Neuron (in vitro differentiated cells): ENCODE results near the gene ADGRV1.
"Not testable (repeated sequence)": the region's sequence is repeated elsewhere in the genome, so short reads cannot be mapped to it uniquely, and the experiment has no call there.

Source experiments
- H2AFZ ChIP-seq: one replicate; pipeline ENCODE4 v1.6.1; 2013; ENCODE audit warnings: low read depth, mild to moderate bottlenecking, inconsistent platforms, low read length, moderate library complexity
- H3K27me3 ChIP-seq: one replicate; pipeline ENCODE4 v1.6.1; 2013; ENCODE audit warnings: low read length; ENCODE audit not compliant: insufficient read depth
- H3K36me3 ChIP-seq: one replicate; pipeline ENCODE4 v1.6.1; 2013; ENCODE audit warnings: low read length; ENCODE audit not compliant: insufficient read depth
- H3K4me1 ChIP-seq: one replicate; pipeline ENCODE4 v1.6.1; 2013; ENCODE audit warnings: low read length; ENCODE audit not compliant: insufficient read depth
- H3K4me3 ChIP-seq: 2 replicates; pipeline ENCODE4 v1.5.1; 2013; ENCODE audit warnings: mild to moderate bottlenecking, low read length, moderate library complexity
- H3K9me3 ChIP-seq: one replicate; pipeline ENCODE4 v1.6.1; 2013; ENCODE audit warnings: low read length

ADGRV1 gene

DNA sequence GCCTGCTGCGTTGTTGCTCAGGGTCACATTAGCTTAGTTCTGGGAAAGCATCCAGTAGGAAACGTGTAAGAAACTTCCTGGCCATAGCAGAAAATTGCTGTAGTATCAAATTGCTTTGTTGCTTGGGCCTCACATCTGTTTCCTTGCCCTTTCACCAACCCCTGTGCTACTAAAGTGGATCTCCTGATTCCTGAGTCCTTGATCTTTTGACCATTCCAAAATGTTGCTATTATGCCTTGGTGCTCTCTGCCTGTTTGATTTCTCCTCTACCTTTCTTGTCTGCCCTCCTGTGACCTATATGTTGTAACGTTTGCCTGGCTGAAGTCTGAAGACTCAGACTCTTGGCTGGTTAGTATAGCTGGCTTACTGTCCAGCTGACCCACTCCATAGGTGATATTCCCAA, 350.5 kb downstream of the ADGRV1 start:
- H3K9me3 ChIP-seq: no peaks in the 10 kb centered on the region
- H2AFZ ChIP-seq: no peak overlapping the region
- H3K4me1 ChIP-seq: peaks cover 3% of the 10 kb centered on the region
- H3K4me3 ChIP-seq: no peak overlapping the region
- no peaks in the 10 kb centered on the region for H3K36me3 ChIP-seq
- H3K27me3 ChIP-seq: no peaks in the 10 kb centered on the region

DNA sequence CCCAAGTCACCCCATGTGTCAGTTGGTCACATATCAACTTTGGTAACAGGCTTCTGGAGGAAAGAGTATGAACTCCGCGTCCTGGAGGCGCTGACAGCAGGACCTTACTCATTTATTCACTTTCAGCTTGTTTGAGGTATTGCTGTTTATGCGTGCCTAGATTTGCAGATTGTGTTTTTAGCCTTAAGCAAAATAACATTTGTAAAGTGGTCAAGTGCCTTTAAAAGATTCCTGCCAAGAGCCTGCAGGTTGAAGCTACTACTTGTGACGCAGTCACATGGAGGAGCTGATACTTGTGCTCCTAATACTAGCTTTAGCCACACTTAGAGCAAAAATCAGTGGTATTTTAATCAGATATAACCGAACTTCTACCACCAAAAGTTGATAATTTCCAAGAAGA, 351.3 kb downstream of the ADGRV1 start:
- Histone ChIP-seq H3K4me1 (peaks cover 3% of the 10 kb centered on the region), H3K9me3 (no peaks in the 10 kb centered on the region), H2AFZ (no peak overlapping the region), H3K36me3 (no peaks in the 10 kb centered on the region), H3K4me3 (no peak overlapping the region), H3K27me3 (no peaks in the 10 kb centered on the region)

DNA sequence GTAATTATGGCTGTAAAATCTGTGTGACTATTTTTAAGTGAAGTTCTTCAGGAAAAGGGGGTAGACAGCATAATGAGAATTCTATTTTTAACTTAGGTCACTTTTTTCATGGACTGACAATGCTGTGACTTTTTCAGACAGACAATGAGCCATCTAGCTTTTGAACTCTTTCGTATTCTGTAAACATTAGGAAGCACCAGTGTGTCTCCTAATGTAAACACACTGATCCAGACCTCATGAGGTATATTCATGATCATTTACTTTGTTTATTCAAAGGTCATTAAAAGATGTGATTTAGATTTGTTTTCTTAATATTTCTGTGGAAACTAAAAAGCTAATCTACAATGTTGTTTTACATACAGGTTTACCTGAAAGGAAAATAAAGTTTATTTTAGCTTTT, 352.6 kb downstream of the ADGRV1 start:
- Histone ChIP-seq H3K27me3 (no peaks in the 10 kb centered on the region), H3K9me3 (no peaks in the 10 kb centered on the region), H2AFZ (no peak overlapping the region)

DNA sequence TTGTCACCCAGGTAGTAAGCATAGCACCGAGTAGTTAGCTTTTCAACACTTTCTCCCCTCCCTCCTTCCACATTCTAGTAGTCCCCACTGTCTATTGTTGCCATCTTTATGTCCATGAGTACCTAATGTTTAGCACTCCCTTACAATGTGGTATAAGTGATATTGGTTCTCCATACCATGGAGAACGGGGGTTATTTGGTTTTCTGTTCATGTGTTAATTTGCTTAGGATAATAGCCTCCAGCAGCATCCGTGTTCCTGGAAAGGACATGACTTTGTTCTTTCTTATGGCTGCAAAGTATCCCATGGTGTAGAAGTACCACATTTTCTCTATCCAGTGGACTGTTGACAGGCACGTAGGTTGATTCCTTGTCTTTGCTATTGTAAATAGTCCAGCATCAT, 353.9 kb downstream of the ADGRV1 start:
- H3K4me1 ChIP-seq: peaks cover 3% of the 10 kb centered on the region

More for the DNA sequence above, 352.6 kb downstream of the ADGRV1 start:
- Histone ChIP-seq H3K4me3 (no peak overlapping the region), H3K4me1 (peaks cover 3% of the 10 kb centered on the region), H3K36me3 (no peaks in the 10 kb centered on the region)

DNA sequence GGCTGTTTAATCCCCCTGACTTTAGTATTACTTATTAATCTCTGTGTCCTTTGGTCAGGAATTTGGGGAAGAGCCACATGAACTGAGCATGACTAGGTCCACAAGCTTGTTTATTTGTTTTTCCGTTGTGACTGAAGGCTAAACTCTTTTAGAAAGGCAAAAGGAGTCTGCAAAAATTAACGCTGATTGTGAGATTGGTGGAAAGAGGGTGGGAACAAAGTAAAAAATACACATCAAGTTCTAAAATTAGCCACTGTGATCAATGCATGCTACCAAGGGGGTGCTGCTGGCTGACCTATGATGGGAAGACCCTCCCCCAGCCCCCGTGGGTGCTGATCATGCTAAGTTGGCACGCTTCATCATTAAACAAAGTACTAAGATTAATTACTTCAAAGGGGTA, 356.8 kb downstream of the ADGRV1 start:
- H3K9me3 ChIP-seq: no peaks in the 10 kb centered on the region
- H3K4me1 ChIP-seq: peaks cover 3% of the 10 kb centered on the region
- H2AFZ ChIP-seq: no peak overlapping the region
- H3K36me3 ChIP-seq: peaks cover 6% of the 10 kb centered on the region
- no peaks in the 10 kb centered on the region for H3K27me3 ChIP-seq
- H3K4me3 ChIP-seq: no peak overlapping the region

More for the DNA sequence above, 353.9 kb downstream of the ADGRV1 start:
- Histone ChIP-seq H3K4me3 (no peak overlapping the region), H2AFZ (no peak overlapping the region), H3K27me3 (no peaks in the 10 kb centered on the region), H3K9me3 (no peaks in the 10 kb centered on the region), H3K36me3 (peaks cover under 1% of the 10 kb centered on the region)

DNA sequence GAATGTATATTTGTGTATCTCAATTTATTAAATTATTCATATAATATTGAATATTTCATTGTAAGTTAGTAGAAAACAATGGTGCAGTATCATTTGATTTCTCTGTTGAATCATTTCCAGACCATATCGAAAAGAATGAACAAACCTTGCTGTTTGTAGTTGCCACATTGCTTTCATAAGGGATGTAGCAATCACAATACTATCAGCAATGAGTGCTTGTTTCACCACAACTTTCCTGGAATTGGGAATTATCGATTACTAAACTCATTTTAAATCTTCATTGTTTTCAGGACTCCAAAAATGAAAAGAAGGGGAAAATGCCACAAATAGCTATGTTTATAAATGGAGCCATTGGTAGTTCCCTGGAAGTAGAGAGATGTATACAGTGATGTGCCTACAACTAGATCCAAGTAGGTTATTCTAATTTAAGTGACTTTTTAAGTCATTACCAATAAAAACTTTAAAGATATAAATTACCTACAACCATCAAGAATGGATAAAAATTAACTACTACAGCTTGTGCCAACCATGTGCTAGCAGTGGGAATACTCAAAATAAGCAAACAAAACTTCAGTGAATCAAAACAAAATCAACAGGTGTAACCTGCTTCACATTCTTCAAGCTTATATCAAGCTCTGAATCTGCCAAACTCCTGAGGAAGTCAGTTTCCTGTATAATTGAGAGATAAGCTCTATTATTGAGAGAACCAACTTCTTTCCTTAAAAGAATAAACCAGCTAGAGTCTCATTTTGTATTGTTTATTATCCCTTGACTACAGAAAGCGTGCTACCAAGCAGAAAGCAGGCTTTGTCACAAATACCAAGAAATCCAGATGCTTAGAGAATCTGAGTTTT, 358.6 kb downstream of the ADGRV1 start:
- H3K36me3 ChIP-seq: peaks cover 11% of the 10 kb centered on the region
- no peaks in the 10 kb centered on the region for H3K4me1 ChIP-seq
- no peak overlapping the region for H2AFZ ChIP-seq
- H3K4me3 ChIP-seq: no peak overlapping the region
- H3K9me3 ChIP-seq: peaks cover 2% of the 10 kb centered on the region
- H3K27me3 ChIP-seq: no peaks in the 10 kb centered on the region

DNA sequence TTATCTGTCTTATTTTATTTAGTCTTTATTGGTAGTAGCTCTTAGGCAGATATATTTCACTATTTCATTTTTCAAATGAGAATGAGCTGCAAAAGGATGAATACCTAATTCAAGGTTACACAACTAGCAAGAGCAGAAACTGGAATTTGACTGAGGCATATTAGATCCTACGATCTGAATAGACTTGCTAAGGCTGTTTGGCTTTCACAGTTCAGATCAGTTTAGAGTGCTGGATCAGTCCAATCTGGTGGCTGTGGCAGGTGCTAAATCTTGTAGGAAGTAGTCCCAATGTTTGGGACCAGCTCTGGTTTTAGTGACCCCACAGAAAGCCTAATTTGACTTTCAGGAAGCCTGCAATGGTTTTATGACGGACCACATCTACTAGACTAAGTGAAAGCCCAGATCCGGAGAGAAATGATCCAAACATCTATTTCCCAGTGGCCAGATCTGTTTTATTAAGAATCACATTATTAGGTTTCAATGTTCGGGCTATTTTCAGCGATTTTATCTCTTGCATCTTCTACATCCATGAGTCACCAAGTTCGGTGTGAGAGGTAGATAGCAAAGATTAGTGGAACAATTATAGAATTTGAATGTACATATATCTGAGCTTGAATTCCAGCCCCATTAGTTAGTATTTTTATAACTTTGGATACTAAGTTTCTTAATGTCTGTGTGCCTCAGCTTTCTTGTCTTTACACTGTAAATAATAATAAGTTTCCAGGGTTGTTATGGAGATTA, 359.5 kb downstream of the ADGRV1 start:
- H3K36me3 ChIP-seq: peaks cover 15% of the 10 kb centered on the region
- no peak overlapping the region for H3K4me3 ChIP-seq
- H3K9me3 ChIP-seq: peaks cover 4% of the 10 kb centered on the region
- no peaks in the 10 kb centered on the region for H3K4me1 ChIP-seq
- no peaks in the 10 kb centered on the region for H3K27me3 ChIP-seq
- no peak overlapping the region for H2AFZ ChIP-seq

DNA sequence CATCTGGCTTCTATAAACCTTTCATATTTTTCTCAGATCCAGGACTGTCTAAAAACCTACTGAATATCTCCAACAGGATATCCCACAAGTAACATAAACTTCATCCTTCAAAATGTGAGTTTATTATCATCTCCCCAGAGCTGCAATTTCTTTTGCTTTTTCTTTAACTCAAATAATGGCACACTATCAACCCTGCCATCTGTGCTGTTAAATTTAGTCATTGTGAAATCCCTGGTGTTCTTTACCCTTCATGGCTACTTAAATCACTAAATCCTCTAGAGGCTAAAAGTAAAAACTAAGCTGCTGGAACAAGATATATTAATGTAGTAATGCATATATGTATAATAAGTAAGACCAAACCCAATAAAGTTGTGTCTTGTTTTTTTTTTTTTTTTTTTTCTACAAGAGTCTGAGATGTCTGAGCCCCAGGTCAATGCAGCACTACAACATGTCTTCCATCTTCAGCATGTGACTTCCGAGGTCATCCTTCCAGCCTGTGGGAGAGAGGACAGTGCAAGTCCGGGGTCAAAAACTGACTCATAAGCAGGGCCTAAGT, 362.9 kb downstream of the ADGRV1 start:
- Histone ChIP-seq H3K4me3 (no peak overlapping the region), H3K27me3 (no peaks in the 10 kb centered on the region), H3K9me3 (peaks cover 4% of the 10 kb centered on the region), H3K4me1 (no peaks in the 10 kb centered on the region), H2AFZ (no peak overlapping the region), H3K36me3 (peaks cover 15% of the 10 kb centered on the region)

DNA sequence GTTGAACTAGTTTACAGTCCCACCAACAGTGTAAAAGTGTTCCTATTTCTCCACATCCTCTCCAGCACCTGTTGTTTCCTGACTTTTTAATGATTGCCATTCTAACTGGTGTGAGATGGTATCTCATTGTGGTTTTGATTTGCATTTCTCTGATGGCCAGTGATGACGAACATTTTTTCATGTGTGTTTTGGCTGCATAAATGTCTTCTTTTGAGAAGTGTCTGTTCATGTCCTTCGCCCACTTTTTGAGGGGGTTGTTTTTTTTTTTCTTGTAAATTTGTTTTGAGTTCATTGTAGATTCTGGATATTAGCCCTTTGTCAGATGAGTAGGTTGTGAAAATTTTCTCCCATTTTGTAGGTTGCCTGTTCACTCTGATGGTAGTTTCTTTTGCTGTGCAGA, 365.6 kb downstream of the ADGRV1 start:
- not testable (repeated sequence) for H2AFZ ChIP-seq, H3K9me3 ChIP-seq, H3K4me1 ChIP-seq, H3K4me3 ChIP-seq, H3K27me3 ChIP-seq
- H3K36me3 ChIP-seq: peaks cover 12% of the 10 kb centered on the region

DNA sequence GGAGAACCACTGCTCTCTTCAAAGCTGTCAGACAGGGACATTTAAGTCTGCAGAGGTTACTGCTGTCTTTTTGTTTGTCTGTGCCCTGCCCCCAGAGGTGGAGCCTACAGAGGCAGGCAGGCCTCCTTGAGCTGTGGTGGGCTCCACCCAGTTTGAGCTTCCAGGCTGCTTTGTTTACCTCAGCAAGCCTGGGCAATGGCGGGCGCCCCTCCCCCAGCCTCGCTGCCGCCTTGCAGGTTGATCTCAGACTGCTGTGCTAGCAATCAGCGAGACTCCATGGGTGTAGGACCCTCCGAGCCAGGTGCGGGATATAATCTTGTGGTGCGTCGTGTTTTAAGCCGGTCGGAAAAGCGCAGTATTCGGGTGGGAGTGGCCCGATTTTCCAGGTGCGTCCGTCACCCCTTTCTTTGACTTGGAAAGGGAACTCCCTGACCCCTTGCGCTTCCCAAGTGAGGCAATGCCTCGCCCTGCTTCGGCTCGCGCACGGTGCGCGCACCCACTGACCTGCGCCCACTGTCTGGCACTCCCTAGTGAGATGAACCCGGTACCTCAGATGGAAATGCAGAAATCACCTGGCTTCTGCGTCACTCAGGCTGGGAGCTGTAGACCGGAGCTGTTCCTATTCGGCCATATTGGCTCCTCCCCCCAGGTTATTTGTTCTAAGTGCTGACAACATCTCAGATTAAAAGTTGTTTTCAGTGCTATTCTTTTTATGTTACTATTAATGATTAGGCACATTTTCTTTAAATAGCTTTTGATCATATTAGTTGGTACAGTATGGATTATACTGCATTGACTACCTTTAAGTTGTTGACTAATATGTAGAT, 370.6 kb downstream of the ADGRV1 start:
- H3K27me3 ChIP-seq, H2AFZ ChIP-seq, H3K36me3 ChIP-seq, H3K9me3 ChIP-seq, H3K4me1 ChIP-seq: not testable (repeated sequence)
- H3K4me3 ChIP-seq: peak overlapping the region; percentile 41

DNA sequence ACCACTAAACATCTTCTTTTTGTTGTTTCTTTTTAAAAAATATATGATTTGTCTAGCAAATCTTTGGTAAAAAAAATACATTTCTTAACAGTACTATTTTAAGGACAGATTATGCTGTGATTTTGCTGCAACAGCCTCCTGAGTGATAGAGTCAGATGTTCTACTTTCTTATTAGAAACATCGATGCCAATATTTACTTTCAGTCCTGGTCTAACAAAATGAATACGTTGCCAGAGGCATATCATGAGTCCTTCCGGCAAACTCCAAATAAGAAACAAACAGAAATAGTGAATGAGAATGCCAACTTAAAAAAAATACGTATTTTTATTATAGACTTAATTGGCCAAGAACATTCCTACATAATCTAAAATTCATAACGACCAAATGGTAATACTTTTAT, 371.5 kb downstream of the ADGRV1 start:
- Histone ChIP-seq H3K4me3 (no peak overlapping the region), H3K4me1 (no peaks in the 10 kb centered on the region), H3K27me3 (no peaks in the 10 kb centered on the region), H3K36me3 (no peaks in the 10 kb centered on the region), H3K9me3 (peaks cover 4% of the 10 kb centered on the region), H2AFZ (no peak overlapping the region)

DNA sequence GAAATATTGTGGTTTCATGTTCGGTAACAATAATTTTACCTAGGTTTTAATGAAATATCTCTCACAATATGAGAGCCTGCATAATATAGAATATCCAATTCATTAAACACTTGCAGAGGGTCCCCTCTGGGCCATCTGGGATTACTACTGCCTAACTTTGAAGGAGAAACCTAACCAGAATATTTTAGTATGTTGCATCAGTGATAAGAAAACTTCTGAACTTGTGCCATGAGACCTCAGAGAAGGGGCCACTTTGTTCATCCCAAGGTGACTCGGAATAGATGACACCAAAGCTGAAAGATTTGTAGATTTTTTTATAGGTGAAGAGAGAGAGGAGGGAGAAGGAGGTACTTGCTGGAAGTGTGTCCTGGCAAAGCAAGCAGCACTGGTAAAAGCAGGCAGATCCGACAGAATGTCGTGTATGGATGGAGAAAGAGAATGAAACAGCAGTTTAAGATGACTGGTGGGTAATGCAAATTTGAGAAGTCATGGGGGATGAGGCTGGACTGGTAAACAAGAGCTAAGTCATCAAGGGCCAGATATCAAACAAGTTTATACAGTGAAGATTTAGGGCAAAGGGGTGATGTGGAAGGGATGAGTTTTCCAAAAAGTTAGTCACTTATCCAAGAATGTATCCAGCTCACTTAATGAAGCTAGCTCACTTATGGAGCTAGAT, 372.3 kb downstream of the ADGRV1 start:
- no peak overlapping the region for H2AFZ ChIP-seq
- H3K36me3 ChIP-seq: no peaks in the 10 kb centered on the region
- no peaks in the 10 kb centered on the region for H3K4me1 ChIP-seq
- peaks cover 4% of the 10 kb centered on the region for H3K9me3 ChIP-seq
- no peaks in the 10 kb centered on the region for H3K27me3 ChIP-seq
- H3K4me3 ChIP-seq: no peak overlapping the region
